Measurements from ENCODE around the gene ZNF543. TPM values are rescaled to one million over a fixed set of nuclear protein-coding genes. Genes with fewer than 3 reads are reported as not detected.
A peak's percentile ranks its signal among the peaks of the same experiment; 100 is the strongest.

The ZNF543 gene
- total and polyA plus RNA-seq, 9 of the 15 experiments (the other 6 are each of a cell fraction or from before 2014, with no cell fraction given): 0.14 to 5.5 (median 2.4) TPM

GRCh38 chr19:57280165-57280961, 39.9 kb upstream of the ZNF543 start, which contains the start of gene ZNF460 (continued):
- TF ChIP-seq, protein P1, sequence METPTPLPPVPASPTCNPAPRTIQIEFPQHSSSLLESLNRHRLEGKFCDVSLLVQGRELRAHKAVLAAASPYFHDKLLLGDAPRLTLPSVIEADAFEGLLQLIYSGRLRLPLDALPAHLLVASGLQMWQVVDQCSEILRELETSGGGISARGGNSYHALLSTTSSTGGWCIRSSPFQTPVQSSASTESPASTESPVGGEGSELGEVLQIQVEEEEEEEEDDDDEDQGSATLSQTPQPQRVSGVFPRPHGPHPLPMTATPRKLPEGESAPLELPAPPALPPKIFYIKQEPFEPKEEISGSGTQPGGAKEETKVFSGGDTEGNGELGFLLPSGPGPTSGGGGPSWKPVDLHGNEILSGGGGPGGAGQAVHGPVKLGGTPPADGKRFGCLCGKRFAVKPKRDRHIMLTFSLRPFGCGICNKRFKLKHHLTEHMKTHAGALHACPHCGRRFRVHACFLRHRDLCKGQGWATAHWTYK (CRISPR knock-in tag; IDR thresholded peaks at IDR 0.05): no peak; the same call in 1 of the 2 replicates
- TF ChIP-seq, protein P2, sequence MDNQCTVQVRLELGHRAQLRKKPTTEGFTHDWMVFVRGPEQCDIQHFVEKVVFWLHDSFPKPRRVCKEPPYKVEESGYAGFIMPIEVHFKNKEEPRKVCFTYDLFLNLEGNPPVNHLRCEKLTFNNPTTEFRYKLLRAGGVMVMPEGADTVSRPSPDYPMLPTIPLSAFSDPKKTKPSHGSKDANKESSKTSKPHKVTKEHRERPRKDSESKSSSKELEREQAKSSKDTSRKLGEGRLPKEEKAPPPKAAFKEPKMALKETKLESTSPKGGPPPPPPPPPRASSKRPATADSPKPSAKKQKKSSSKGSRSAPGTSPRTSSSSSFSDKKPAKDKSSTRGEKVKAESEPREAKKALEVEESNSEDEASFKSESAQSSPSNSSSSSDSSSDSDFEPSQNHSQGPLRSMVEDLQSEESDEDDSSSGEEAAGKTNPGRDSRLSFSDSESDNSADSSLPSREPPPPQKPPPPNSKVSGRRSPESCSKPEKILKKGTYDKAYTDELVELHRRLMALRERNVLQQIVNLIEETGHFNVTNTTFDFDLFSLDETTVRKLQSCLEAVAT (IDR thresholded peaks at IDR 0.05): no peak
- TF ChIP-seq ZBTB11 (CRISPR knock-in tag; IDR thresholded peaks at IDR 0.05): no peak; a peak in 1 of 6 replicates
- TF ChIP-seq SMAD2 (IDR thresholded peaks at IDR 0.05; ENCODE audit: low read depth, low read length): no peak
- no peak for TF ChIP-seq PTTG1 (tag; IDR thresholded peaks at IDR 0.05; ENCODE audit: low read depth)
- no peak for TF ChIP-seq ZNF280A (IDR thresholded peaks at IDR 0.05; ENCODE audit: low read depth, partially characterized antibody)
- TF ChIP-seq USF1 (CRISPR knock-in tag; IDR thresholded peaks at IDR 0.05): no peak
- no peak for TF ChIP-seq NONO (IDR thresholded peaks at IDR 0.05; ENCODE audit: low read depth in 2 of 2, low read length in 1 of 2)
- TF ChIP-seq SREBF2 (CRISPR knock-in tag; IDR thresholded peaks at IDR 0.05): no peak
- no peak for TF ChIP-seq IRF9 (tag; IDR thresholded peaks at IDR 0.05)
- peak; percentile 38; the same call in 1 of the 2 replicates for TF ChIP-seq ZBED1 (IDR thresholded peaks at IDR 0.05)
- no peak for TF ChIP-seq TGIF2 (CRISPR knock-in tag; IDR thresholded peaks at IDR 0.05)
- TF ChIP-seq PCBP2 (IDR thresholded peaks at IDR 0.05; ENCODE audit: low read depth, low read length, poor library complexity, severe bottlenecking): no peak
- no peak; the same call in 1 of the 2 replicates for TF ChIP-seq NR4A1 (CRISPR knock-in tag; IDR thresholded peaks at IDR 0.05)
- no peak for TF ChIP-seq NR4A1 (tag; IDR thresholded peaks at IDR 0.05)
